ENCODE measurements around the gene SFRP5.

DNA sequence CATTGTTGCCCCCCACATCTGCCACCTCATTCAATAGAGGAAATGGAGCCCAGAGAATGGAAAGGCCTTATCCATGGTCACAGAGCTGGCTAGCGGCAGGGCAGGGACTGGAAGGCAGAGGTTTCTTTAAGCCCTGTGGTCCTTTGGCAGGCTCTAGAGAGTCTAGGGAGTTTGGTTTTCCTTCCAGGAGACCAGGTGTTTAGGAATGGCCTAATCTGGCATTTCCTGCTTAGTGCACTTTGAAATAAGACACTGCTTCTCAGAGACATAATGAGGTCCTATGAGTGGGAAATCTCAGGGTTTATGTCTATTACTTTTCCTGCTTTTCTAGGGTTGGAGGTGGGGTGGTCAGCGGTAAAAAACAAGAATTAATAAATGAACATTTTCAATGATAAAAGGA lies 52.2 kb downstream of the SFRP5 start:
- TF ChIP-seq, protein P1, sequence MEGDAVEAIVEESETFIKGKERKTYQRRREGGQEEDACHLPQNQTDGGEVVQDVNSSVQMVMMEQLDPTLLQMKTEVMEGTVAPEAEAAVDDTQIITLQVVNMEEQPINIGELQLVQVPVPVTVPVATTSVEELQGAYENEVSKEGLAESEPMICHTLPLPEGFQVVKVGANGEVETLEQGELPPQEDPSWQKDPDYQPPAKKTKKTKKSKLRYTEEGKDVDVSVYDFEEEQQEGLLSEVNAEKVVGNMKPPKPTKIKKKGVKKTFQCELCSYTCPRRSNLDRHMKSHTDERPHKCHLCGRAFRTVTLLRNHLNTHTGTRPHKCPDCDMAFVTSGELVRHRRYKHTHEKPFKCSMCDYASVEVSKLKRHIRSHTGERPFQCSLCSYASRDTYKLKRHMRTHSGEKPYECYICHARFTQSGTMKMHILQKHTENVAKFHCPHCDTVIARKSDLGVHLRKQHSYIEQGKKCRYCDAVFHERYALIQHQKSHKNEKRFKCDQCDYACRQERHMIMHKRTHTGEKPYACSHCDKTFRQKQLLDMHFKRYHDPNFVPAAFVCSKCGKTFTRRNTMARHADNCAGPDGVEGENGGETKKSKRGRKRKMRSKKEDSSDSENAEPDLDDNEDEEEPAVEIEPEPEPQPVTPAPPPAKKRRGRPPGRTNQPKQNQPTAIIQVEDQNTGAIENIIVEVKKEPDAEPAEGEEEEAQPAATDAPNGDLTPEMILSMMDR (conservative IDR thresholded peaks at IDR 0.05) = no peak
- TF ChIP-seq ZFX (IDR thresholded peaks at IDR 0.05) = no peak

Data from C4-2B (cell line).